Measurements from ENCODE around the gene NF1.

GRCh38 chr17:31226373-31226772 lies 131.6 kb downstream of the NF1 start:
- TF ChIP-seq CTCF (IDR thresholded peaks at IDR 0.05; ENCODE audit: low read depth, low read length) (no peak), EZH2phosphoT487 (IDR thresholded peaks at IDR 0.05; ENCODE audit: low read depth) (no peak)

Data from OCI-LY3 (cell line).